Activated naive CD8-positive, alpha-beta T cell (primary cell): Measurements from ENCODE around the gene PRDM1.

Experiments
- H3K27ac Mint-ChIP-seq: one replicate; pipeline ENCODE4 v1.8.0; 2021; ENCODE audit warnings: mixed read lengths
- H3K27me3 Mint-ChIP-seq: one replicate; pipeline ENCODE4 v1.8.0; 2021; ENCODE audit warnings: mixed read lengths
- H3K36me3 Mint-ChIP-seq: one replicate; pipeline ENCODE4 v1.8.0; 2021; ENCODE audit warnings: mixed read lengths
- H3K4me1 Mint-ChIP-seq: one replicate; pipeline ENCODE4 v1.8.0; 2021; ENCODE audit warnings: low read depth, mixed read lengths
- H3K4me3 Mint-ChIP-seq: one replicate; pipeline ENCODE4 v1.8.0; 2021; ENCODE audit warnings: mild to moderate bottlenecking, mixed read lengths
- H3K9me3 Mint-ChIP-seq: one replicate; pipeline ENCODE4 v1.8.0; 2021; ENCODE audit warnings: low read depth, mixed read lengths

PRDM1 gene

DNA sequence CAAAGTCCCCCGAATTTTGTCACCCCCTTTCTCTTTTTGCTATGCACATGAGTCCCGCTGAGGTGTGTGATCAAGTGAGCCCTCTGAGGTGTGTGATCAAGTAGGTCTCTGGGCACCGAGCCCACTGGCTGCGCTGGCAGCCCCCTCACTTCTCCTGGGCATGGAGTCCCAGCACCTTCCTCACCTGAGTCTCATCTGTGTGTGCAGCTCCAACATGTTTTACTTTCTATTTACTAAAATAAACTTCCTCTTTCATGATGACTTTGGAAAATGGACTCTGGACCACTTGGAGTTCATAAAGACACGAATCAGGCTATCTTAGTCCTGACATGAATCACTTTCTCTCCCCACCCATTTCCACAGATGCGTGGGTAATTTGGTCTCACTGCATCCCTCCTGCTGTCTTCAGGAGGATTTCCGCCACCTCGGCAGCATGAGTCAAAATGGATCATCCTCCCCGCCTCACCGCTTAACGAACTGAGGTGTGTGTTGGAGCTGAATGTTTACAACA is 39.8 kb downstream of the PRDM1 start:
- Mint-ChIP-seq H3K27me3 (peaks cover 18% of the 10 kb centered on the region), H3K4me1 (peaks cover 8% of the 10 kb centered on the region), H3K36me3 (no peaks in the 10 kb centered on the region), H3K27ac (no peak overlapping the region), H3K9me3 (no peaks in the 10 kb centered on the region), H3K4me3 (no peak overlapping the region)

DNA sequence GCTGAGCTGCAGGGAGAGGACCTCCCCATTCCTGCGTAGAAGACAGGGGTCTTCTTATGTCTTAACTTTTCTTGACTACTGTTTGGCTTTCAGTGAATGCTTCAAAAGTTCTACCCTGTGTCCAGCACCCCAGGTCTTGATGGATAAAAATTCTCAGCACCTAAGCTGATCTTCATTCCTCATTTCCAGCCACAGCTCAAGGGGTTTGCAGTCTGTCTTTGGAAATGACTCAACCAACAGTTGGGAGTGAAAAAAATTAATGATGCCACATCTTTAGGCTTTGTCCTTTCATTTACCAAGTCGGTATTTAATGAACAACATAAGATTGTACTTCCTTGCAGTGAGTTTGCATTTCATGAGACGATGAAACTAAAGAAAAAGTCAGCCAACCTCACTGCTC is 40.3 kb downstream of the PRDM1 start:
- peaks cover 8% of the 10 kb centered on the region for H3K4me1 Mint-ChIP-seq
- H3K36me3 Mint-ChIP-seq = no peaks in the 10 kb centered on the region
- H3K9me3 Mint-ChIP-seq = no peaks in the 10 kb centered on the region
- H3K27me3 Mint-ChIP-seq = peaks cover 18% of the 10 kb centered on the region
- no peak overlapping the region for H3K27ac Mint-ChIP-seq
- H3K4me3 Mint-ChIP-seq = no peak overlapping the region

DNA sequence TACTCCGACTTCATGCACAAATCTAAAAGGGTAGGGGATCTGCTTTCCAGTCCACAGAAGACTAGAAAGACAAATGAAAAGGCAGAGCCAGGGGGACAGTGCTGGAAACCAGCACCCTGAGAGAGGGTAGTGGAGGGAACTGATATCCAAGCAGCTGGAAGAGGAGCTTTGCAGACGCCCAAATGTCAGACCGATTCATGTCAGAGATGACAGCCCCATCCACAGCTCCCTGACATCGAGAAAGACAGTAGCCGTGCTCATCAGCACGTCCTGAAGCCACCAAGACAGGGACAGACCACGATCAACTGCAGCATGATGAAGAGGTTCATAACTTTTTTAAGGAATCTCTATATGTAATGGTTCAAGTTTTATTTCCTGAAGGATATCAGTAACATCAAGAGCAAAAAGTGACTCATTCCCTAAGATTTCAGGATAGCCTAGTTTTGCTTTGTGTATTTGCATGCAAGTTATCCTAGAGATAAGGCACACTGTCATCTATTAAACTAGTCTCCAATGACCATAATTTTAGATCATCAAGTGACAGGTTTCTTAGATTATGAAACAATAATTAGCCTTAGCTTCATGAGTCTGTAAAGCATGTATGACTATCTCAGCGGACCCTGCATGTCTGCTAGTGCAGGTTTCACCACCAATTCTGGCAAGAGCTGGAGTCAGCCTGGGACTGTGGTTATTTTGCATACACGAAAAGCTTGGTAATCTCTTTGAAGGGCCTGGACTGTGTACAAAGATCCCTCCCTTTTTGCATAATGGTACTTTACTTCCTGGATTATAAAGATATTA is 43.0 kb downstream of the PRDM1 start:
- Mint-ChIP-seq H3K27ac (no peak overlapping the region), H3K36me3 (no peaks in the 10 kb centered on the region), H3K4me1 (peaks cover 8% of the 10 kb centered on the region), H3K4me3 (no peak overlapping the region), H3K27me3 (peaks cover 9% of the 10 kb centered on the region), H3K9me3 (no peaks in the 10 kb centered on the region)

DNA sequence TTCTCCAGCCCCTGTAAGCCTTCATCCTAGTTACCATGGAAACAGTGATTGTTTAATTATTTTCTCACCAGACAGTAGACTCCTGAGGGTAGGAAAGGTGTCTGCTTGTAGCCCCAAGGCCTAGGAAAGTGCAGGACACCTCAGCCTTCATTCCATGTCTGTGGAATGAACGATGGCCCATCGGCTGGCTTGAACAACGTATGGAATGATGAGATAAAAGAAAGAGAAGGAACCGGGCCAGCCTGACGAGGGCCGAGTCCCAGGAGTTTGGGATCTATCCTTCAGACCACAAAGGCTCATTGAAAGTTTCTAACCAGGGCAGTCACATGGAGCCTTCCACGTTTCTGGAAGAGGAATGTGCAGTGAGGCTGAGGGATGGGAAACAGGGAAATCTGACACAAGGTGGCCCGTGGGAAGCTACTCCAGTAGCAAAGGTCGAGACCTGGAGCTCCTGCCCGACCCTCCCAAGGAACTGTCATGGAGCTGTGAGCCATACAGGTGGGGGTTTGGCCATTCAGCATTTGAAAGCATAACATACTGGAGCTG is 46.1 kb downstream of the PRDM1 start:
- Mint-ChIP-seq H3K4me1 (no peaks in the 10 kb centered on the region), H3K36me3 (no peaks in the 10 kb centered on the region), H3K27me3 (no peaks in the 10 kb centered on the region), H3K4me3 (no peak overlapping the region), H3K27ac (no peak overlapping the region), H3K9me3 (no peaks in the 10 kb centered on the region)

DNA sequence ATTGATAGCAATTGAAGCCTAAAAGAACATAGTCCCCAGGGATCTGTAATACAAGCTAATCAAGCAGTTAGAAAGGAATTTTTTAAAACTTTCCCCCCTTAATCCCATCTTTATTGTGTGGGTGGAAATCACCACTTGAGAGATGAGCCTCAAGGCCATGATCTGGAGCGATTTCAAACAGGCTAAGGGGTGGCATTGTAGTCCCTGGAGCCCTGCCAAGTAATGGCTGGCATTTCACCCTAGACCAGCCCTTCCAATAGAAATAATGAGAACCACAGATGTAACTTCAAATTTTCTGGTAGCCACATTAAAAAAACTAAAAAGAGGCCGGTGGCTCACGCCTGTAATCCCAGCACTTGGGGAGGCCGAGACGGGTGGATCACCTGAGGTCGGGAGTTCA is 46.9 kb downstream of the PRDM1 start:
- no peak overlapping the region for H3K4me3 Mint-ChIP-seq
- H3K9me3 Mint-ChIP-seq = no peaks in the 10 kb centered on the region
- no peaks in the 10 kb centered on the region for H3K27me3 Mint-ChIP-seq
- H3K4me1 Mint-ChIP-seq = no peaks in the 10 kb centered on the region
- H3K27ac Mint-ChIP-seq = no peak overlapping the region
- H3K36me3 Mint-ChIP-seq = no peaks in the 10 kb centered on the region

DNA sequence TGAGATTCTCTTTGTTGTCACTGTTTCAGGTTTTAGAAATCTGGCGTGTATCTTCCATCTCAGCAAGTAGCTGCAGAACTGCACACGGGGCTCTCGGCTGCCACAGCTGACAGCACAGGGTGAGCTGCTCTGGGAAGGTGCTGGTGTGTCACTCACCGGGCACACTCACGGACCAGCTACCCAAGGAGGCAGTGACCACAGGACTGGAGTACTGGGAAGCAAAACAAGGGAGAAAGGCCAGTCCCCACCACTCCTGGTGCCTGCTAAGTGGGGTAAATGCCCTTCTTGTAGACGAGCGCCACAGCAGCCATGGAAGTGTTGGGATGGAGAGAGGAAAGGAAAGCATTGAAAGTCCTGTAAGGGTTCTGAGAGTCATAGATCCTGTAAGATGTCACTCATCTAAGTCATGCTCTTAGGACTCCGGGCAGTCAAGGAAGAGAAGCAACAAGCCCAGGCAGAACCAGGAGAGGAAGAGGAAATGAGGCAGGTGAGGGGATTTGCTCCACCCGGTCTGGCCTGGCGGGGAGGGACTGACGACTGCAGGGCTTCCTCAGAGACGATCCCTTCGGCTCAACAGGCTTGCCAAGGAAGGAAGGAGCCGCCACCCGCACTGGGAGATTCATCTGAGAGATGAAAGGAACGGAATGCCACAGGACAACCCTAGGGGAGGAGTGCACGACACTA is 48.1 kb downstream of the PRDM1 start:
- H3K27me3 Mint-ChIP-seq = no peaks in the 10 kb centered on the region
- H3K27ac Mint-ChIP-seq = no peak overlapping the region
- H3K4me1 Mint-ChIP-seq = no peaks in the 10 kb centered on the region
- no peak overlapping the region for H3K4me3 Mint-ChIP-seq
- H3K9me3 Mint-ChIP-seq = no peaks in the 10 kb centered on the region
- H3K36me3 Mint-ChIP-seq = no peaks in the 10 kb centered on the region

DNA sequence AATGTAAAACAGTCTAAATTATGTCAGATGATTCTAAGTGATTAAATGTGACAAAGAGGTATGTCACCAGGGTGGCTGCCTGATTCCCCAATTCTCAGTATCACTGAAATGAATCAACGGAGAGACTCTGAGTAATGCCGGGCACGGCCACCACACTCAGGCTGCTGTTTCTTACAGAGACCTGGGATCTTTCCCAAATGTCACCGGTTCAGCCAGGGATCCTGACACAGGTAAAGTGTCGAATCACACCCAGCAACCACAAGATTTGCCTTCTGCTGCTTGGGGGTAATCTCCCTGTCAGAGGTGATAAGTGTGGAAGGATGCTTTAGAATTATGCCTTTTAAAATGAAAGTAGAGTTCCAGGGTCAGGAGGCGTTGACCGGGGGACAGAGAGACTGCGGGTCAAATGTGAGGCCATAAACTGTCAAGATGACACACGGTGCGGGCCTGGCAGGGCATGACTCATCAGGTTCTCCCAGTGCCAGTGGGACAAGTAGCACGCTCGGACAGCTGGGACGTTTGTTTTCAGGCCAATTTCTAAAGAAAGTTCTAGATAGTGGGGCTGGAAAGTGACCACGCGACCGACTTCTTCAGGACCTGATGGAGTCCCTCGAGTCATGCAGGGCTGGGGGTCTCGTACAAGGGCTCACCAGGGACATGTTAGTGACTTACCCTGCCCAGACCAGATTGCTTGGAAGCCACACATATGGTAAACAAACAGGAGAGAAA is 48.9 kb downstream of the PRDM1 start:
- Mint-ChIP-seq H3K4me1 (no peaks in the 10 kb centered on the region), H3K9me3 (no peaks in the 10 kb centered on the region), H3K36me3 (no peaks in the 10 kb centered on the region), H3K4me3 (no peak overlapping the region), H3K27ac (no peak overlapping the region), H3K27me3 (no peaks in the 10 kb centered on the region)

DNA sequence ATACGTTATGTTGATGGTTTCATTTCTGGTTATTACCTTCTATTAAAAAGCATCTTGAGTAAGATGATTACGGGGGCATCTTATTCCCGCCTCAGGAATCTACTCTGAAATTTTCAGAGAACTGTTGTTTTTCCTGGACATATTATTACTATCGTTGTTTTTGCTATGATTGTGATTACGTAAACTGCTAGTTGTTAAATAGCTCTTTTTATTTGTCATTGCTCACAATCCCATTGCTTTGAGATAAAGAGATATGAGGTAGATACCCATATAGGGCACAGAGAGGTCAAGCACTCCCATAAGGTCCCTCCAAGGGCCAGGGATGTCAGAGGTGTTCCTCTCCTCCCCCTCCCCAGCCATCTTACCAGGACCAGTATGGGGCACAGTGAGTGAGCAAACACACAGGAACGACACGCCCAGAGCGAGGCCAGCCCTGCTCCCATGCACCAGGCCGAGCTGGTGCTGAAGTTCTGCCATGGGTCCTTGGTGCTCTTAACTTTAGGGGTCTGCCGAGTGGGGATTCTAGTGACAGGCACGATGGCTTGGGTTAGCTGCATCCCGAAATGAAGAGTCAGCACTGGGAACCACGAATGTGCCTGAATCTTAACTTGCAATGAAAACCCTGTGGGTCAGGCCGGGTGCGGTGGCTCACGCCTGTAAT is 49.9 kb downstream of the PRDM1 start:
- H3K9me3 Mint-ChIP-seq = no peaks in the 10 kb centered on the region
- no peak overlapping the region for H3K27ac Mint-ChIP-seq
- H3K27me3 Mint-ChIP-seq = no peaks in the 10 kb centered on the region
- H3K4me1 Mint-ChIP-seq = peaks cover 5% of the 10 kb centered on the region
- H3K36me3 Mint-ChIP-seq = no peaks in the 10 kb centered on the region
- no peak overlapping the region for H3K4me3 Mint-ChIP-seq

DNA sequence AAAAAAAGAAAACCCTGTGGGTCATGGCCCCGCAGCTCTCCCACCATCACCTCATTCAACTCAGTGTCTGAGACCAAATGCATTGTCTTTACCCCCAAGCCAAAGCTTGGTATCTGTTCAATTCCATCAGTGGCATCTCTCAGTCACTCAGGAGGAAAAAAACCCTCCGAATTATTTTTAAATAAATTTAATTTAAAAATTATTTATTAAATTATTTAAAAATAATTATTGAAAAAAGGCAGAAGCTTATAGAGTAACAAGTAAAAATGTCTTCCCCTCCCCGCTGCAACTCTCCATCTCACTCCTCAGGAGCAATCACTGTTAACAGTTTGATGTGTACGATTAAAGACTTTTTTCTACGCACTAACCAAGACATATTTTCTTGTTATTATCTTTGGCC is 50.7 kb downstream of the PRDM1 start:
- peaks cover 13% of the 10 kb centered on the region for H3K4me1 Mint-ChIP-seq
- no peaks in the 10 kb centered on the region for H3K27me3 Mint-ChIP-seq
- H3K36me3 Mint-ChIP-seq = no peaks in the 10 kb centered on the region

DNA sequence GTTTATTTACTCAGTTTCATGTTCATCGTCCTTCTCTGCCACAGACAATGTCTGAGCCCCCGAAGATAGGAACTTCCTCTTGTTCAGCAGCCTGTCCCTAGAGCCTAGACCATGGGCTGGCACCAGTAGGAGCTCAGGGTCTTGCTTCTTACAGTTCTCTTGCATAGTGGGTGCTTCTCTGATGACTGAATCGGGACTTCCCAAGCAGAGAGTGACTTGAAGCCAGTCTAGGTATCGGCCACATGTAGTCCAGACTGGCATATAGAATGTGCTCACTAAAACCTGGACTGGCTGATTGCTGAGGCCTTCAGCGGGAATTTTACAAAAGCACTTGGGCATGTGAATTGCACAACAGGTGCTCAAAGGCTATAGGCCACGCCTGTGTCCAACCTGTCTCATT is 52.0 kb downstream of the PRDM1 start:
- Mint-ChIP-seq H3K27ac (no peak overlapping the region), H3K4me3 (no peak overlapping the region), H3K27me3 (no peaks in the 10 kb centered on the region), H3K36me3 (no peaks in the 10 kb centered on the region), H3K4me1 (peaks cover 26% of the 10 kb centered on the region), H3K9me3 (no peaks in the 10 kb centered on the region)

More for the DNA sequence above, 50.7 kb downstream of the PRDM1 start:
- H3K27ac Mint-ChIP-seq = no peak overlapping the region
- no peaks in the 10 kb centered on the region for H3K9me3 Mint-ChIP-seq
- H3K4me3 Mint-ChIP-seq = no peak overlapping the region

DNA sequence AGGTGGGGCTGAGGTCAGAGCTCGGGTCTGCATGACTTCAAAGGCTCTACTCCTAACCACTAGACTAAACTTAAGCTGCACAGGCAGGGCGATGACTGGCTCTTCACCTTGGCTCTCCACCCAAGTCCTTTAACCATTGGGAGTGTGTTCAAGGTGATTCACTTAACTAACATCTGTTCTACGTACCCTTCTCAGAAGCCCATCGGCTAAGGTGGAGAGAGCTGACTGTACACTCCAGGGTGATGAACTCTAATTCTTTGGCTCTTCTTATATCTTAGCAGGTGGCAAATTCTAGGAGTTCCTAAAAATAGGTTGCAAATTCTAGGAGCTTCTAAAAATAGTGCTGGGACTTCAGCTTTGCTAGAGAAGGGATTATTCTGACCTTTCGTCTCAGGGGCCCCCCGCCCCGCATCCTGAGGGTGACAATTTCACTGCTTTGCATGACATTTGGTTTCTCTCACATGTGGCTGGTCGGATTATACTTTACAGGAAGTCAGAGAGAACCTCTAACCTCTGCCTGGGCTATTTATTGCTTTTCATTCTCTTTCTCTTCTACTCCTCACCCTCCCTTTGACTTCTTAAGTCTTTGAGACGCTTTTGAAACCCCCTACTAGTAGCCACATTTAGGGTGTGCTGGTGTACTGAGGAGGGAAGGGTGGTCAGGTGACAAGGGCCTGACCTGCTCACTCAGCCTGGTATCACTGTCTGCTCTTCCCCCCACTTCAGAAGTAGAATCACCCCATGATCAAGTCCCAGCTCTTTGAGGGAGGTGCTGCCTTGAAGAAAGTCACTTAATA is 55.5 kb downstream of the PRDM1 start:
- no peaks in the 10 kb centered on the region for H3K9me3 Mint-ChIP-seq
- peaks cover 37% of the 10 kb centered on the region for H3K4me1 Mint-ChIP-seq
- H3K36me3 Mint-ChIP-seq = no peaks in the 10 kb centered on the region
- peak overlapping the region; percentile 66 for H3K4me3 Mint-ChIP-seq
- H3K27me3 Mint-ChIP-seq = peaks cover 1% of the 10 kb centered on the region
- peak overlapping the region; percentile 88 for H3K27ac Mint-ChIP-seq

DNA sequence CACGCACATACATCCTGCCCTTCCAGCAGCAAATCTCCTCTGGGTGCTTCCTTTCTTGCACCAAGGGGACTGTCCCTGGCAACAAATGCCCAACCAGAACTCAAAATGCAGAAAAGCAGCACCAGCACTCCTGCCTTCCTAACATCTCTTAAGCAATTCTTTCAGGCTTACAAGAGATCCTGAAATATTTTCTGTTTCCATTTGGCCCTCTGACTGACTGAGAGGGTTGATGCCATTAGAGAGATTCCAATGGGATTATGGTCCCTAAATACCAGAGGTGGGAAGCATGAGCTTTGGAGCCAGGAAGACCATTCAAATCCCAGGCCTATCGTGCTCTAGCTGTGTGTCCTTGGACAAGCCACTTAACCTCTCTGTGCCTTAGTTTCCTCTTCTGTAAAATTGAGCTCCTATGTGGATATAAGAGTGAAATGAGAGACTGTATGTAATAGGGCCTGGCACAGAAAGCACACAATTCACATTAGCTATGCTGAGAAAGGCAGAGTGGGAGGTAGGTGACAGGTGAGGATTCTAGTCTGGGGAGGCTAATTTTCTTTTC is 56.8 kb downstream of the PRDM1 start:
- peaks cover 37% of the 10 kb centered on the region for H3K4me1 Mint-ChIP-seq
- no peaks in the 10 kb centered on the region for H3K9me3 Mint-ChIP-seq
- peak overlapping the region; percentile 23 for H3K4me3 Mint-ChIP-seq
- H3K27ac Mint-ChIP-seq = peak overlapping the region; percentile 88
- peaks cover 1% of the 10 kb centered on the region for H3K27me3 Mint-ChIP-seq
- no peaks in the 10 kb centered on the region for H3K36me3 Mint-ChIP-seq

DNA sequence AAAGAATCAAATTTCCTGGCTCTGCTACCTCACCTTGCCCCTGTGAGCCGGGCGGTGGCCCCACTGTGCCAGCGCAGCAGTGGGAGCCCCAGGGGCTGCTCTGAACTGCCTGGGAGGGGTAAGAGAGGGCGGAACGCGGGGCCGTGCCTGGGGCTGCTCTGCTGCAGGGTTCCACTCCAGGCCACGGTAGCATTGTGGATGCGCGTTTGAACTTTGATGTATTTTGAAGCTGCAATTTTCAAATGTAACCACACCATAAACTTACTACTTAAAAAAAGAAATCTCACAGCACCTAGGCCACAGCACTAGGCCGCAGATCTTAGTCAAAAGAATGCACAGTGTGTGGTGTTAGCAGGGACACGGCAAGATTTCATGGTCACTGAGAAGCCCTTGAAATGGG is 57.5 kb downstream of the PRDM1 start:
- H3K9me3 Mint-ChIP-seq = no peaks in the 10 kb centered on the region
- peaks cover 1% of the 10 kb centered on the region for H3K27me3 Mint-ChIP-seq
- peaks cover 39% of the 10 kb centered on the region for H3K4me1 Mint-ChIP-seq
- no peak overlapping the region for H3K4me3 Mint-ChIP-seq
- no peaks in the 10 kb centered on the region for H3K36me3 Mint-ChIP-seq
- H3K27ac Mint-ChIP-seq = peak overlapping the region; percentile 34

DNA sequence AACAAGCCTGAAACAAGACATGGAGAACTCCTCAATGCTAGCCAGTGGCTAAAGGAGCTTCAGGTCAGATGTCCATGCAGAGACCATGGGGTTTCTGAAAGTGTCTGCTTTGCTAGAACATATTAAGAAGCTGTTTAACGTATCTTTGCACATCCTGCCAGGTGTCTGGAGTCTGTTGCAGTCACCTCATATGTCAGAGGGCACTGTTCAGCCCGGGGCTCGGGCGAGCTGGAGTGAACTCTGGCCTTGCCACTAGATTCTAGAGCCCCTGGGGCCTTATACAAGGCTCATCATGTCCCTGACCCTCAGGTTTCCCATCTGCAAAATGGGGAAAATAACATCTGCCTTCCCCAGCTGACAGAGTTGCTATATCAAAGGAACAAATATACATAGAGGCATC is 59.0 kb downstream of the PRDM1 start:
- Mint-ChIP-seq H3K9me3 (no peaks in the 10 kb centered on the region), H3K36me3 (no peaks in the 10 kb centered on the region), H3K27me3 (peaks cover 1% of the 10 kb centered on the region), H3K4me1 (peaks cover 52% of the 10 kb centered on the region), H3K27ac (no peak overlapping the region), H3K4me3 (no peak overlapping the region)
